ENCODE measurements around the gene MAB21L4.
A peak's percentile ranks its signal among the peaks of the same experiment; 100 is the strongest.

Gene MAB21L4

GRCh38 chr2:240917684-240918257 is 21.8 kb upstream of the MAB21L4 start:
- H3K4me3 ChIP-seq (ENCODE audit: low read depth, low read length), result no peak overlapping the region
- POLR2A ChIA-PET, result no interaction called here
- no peak for DNase-seq (ENCODE audit: low read depth, low spot score)
- CTCF ChIA-PET, result interaction anchor here (1.5 to 6.0 kb wide), 2 partner anchors 9 to 160 kb away, joined by 4 to 31 read pairs; no protein-coding TSS in a partner anchor
- no peak for TF ChIP-seq CTCF (IDR thresholded peaks at IDR 0.05; ENCODE audit: insufficient read depth, low read length, missing control alignments)

GRCh38 chr2:240917009-240917683 is 21.2 kb upstream of the MAB21L4 start:
- POLR2A ChIA-PET, result no interaction called here
- DNase-seq (ENCODE audit: low read depth, low spot score), result no peak
- no peak for TF ChIP-seq CTCF (IDR thresholded peaks at IDR 0.05; ENCODE audit: insufficient read depth, low read length, missing control alignments)
- CTCF ChIA-PET, result interaction anchor here (1.5 to 6.0 kb wide), 2 partner anchors 10 to 161 kb away, joined by 4 to 31 read pairs; no protein-coding TSS in a partner anchor
- no peak overlapping the region for H3K4me3 ChIP-seq (ENCODE audit: low read depth, low read length)

- CTCF ChIA-PET, result interaction anchor here (1.5 to 6.0 kb wide), 2 partner anchors 10 to 161 kb away, joined by 4 to 31 read pairs; no protein-coding TSS in a partner anchor
- no peak overlapping the region for H3K4me3 ChIP-seq (ENCODE audit: low read depth, low read length)
- no peak for TF ChIP-seq CTCF (IDR thresholded peaks at IDR 0.05; ENCODE audit: insufficient read depth, low read length, missing control alignments)
- POLR2A ChIA-PET, result no interaction called here
- DNase-seq (ENCODE audit: low read depth, low spot score), result peak; percentile 23
Measured at GRCh38 chr2:240916571-240917008, 20.6 kb upstream of the MAB21L4 start.

- POLR2A ChIA-PET, result no interaction called here
Measured at GRCh38 chr2:240915526-240916341, 19.8 kb upstream of the MAB21L4 start.

GRCh38 chr2:240914645-240915525 is 18.9 kb upstream of the MAB21L4 start:
- no peak for TF ChIP-seq CTCF (IDR thresholded peaks at IDR 0.05; ENCODE audit: insufficient read depth, low read length, missing control alignments)
- ChIA-PET CTCF (interaction anchor here (0.6 to 6.0 kb wide), 32 partner anchors 7 to 300 kb away, joined by 3 to 42 read pairs (median 4); partner anchors contain the start of genes CROCC2, MAB21L4, PASK and PPP1R7), POLR2A (no interaction called here)
- no peak overlapping the region for H3K4me3 ChIP-seq (ENCODE audit: low read depth, low read length)
- no peak for DNase-seq (ENCODE audit: low read depth, low spot score)

More at GRCh38 chr2:240915526-240916341, 19.8 kb upstream of the MAB21L4 start:
- DNase-seq (ENCODE audit: low read depth, low spot score), result no peak
- CTCF ChIA-PET, result interaction anchor here (1.2 to 6.0 kb wide), 11 partner anchors 9 to 234 kb away, joined by 4 to 42 read pairs (median 6); partner anchors contain the start of genes CROCC2, MAB21L4, PASK and PPP1R7
- H3K4me3 ChIP-seq (ENCODE audit: low read depth, low read length), result no peak overlapping the region
- TF ChIP-seq CTCF (IDR thresholded peaks at IDR 0.05; ENCODE audit: insufficient read depth, low read length, missing control alignments), result no peak
